ENCODE results near the gene CD300C.

DNA sequence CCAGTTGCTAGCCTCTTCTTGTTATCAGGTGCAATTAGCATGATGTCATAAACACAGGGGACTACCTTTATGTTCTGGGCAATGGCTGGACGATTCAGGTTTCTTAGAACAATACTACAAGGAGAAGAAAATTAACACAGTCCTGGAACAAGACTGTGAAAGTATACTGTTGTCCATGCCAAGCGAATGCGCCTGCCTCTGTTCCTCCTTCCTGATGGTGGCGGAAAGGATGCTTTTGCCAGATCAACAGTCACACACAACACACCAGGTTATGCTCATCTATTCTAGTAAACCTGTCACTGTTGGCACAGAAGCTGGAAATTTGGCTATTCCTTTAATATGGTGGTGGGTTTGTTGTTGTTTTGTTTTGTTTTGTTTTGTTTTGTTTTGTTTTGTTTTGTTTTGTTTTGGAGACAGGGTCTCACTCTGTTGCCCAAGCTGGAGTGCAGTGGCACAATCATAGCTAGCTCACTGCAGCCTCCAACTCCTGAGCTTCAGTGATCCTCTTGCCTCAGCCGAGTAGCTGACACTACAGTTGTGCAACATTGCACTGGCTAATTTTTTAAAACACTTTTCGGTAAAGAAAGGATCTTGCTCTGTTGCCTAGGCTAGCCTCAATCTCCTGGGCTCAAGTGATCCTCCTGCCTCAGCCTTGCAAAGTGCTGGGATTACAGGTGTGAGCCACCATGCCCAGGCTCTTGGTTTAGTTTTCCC is 49.3 kb upstream of the CD300C start:
- TF ChIP-seq POLR2A (IDR thresholded peaks at IDR 0.05) = no peak
- TF ChIP-seq, protein P1, sequence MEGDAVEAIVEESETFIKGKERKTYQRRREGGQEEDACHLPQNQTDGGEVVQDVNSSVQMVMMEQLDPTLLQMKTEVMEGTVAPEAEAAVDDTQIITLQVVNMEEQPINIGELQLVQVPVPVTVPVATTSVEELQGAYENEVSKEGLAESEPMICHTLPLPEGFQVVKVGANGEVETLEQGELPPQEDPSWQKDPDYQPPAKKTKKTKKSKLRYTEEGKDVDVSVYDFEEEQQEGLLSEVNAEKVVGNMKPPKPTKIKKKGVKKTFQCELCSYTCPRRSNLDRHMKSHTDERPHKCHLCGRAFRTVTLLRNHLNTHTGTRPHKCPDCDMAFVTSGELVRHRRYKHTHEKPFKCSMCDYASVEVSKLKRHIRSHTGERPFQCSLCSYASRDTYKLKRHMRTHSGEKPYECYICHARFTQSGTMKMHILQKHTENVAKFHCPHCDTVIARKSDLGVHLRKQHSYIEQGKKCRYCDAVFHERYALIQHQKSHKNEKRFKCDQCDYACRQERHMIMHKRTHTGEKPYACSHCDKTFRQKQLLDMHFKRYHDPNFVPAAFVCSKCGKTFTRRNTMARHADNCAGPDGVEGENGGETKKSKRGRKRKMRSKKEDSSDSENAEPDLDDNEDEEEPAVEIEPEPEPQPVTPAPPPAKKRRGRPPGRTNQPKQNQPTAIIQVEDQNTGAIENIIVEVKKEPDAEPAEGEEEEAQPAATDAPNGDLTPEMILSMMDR (IDR thresholded peaks at IDR 0.05) = no peak

All from esophagus squamous epithelium (tissue), 4 donors.